Mesothelial cell of epicardium (in vitro differentiated cells): ENCODE results near the gene SLC44A3. TPM values are rescaled to one million over a fixed set of nuclear protein-coding genes. Genes with fewer than 3 reads are reported as not detected.

Source experiments
- DNase-seq, 2 experiments: peaks; one replicate each; pipeline ENCODE4 v3.0.0; 2021; ENCODE audit warnings: low spot score in 2 of 2; ENCODE audit not compliant: unreplicated experiment in 2 of 2
- H3K27ac Mint-ChIP-seq: 2 replicates; pipeline ENCODE4 v1.8.0; 2021; ENCODE audit warnings: mixed read lengths
- H3K27me3 Mint-ChIP-seq: 2 replicates; pipeline ENCODE4 v1.8.0; 2021; ENCODE audit warnings: low read depth, mixed read lengths
- H3K36me3 Mint-ChIP-seq: 2 replicates; pipeline ENCODE4 v1.8.0; 2021; ENCODE audit warnings: mixed read lengths
- H3K4me1 Mint-ChIP-seq: 2 replicates; pipeline ENCODE4 v1.8.0; 2021; ENCODE audit warnings: mixed read lengths
- H3K4me3 Mint-ChIP-seq: 2 replicates; pipeline ENCODE4 v1.8.0; 2021; ENCODE audit warnings: mild to moderate bottlenecking, moderate library complexity, mixed read lengths
- H3K9me3 Mint-ChIP-seq: 2 replicates; pipeline ENCODE4 v1.8.0; 2021; ENCODE audit warnings: mixed read lengths
- CTCF ChIP-seq: fragments of 200-600 bp; sonication (generic); IDR thresholded peaks from one replicate; pipeline ENCODE4 v1.5.0; 2021; ENCODE audit warnings: antibody characterized with exemption; ENCODE audit not compliant: unreplicated experiment
- total RNA-seq: library from RNA; stranded (reverse); gene quantifications from 3 replicates; pipeline ENCODE4 v1.2.1, GENCODE V29; 2021

Gene SLC44A3
- total RNA-seq, 1 donor from 2014 or later, result 9.2 TPM

GRCh38 chr1:94931254-94931841, 111.2 kb downstream of the SLC44A3 start:
- Mint-ChIP-seq H3K4me1 (peaks cover 57% of the 10 kb centered on the region), H3K9me3 (no peaks in the 10 kb centered on the region), H3K27me3 (no peaks in the 10 kb centered on the region), H3K27ac (no peak overlapping the region), H3K4me3 (no peak overlapping the region), H3K36me3 (peaks cover 11% of the 10 kb centered on the region)
- no peak for DNase-seq
- TF ChIP-seq CTCF, result no peak

- Mint-ChIP-seq H3K36me3 (peaks cover 11% of the 10 kb centered on the region), H3K4me1 (peaks cover 56% of the 10 kb centered on the region), H3K27me3 (no peaks in the 10 kb centered on the region), H3K27ac (peak overlapping the region; percentile 9), H3K9me3 (no peaks in the 10 kb centered on the region), H3K4me3 (no peak overlapping the region)
- no peak for TF ChIP-seq CTCF
- DNase-seq, result no peak
Observed at GRCh38 chr1:94934551-94934950, 114.4 kb downstream of the SLC44A3 start.

- Mint-ChIP-seq H3K9me3 (no peaks in the 10 kb centered on the region), H3K27ac (peak overlapping the region; percentile 91)
Observed at GRCh38 chr1:94935034-94935433, 114.9 kb downstream of the SLC44A3 start.

GRCh38 chr1:94935476-94935875, 115.3 kb downstream of the SLC44A3 start:
- Mint-ChIP-seq H3K27ac (peak overlapping the region; percentile 91), H3K4me1 (peaks cover 47% of the 10 kb centered on the region), H3K9me3 (no peaks in the 10 kb centered on the region), H3K4me3 (no peak overlapping the region), H3K36me3 (peaks cover 11% of the 10 kb centered on the region), H3K27me3 (no peaks in the 10 kb centered on the region)
- no peak for DNase-seq
- TF ChIP-seq CTCF, result no peak

More at GRCh38 chr1:94935034-94935433, 114.9 kb downstream of the SLC44A3 start:
- H3K4me3 Mint-ChIP-seq, result no peak overlapping the region
- H3K36me3 Mint-ChIP-seq, result peaks cover 11% of the 10 kb centered on the region
- H3K27me3 Mint-ChIP-seq, result no peaks in the 10 kb centered on the region
- no peak for DNase-seq
- peaks cover 51% of the 10 kb centered on the region for H3K4me1 Mint-ChIP-seq
- TF ChIP-seq CTCF, result no peak

GRCh38 chr1:94936861-94937620, 116.9 kb downstream of the SLC44A3 start:
- no peak for DNase-seq
- no peaks in the 10 kb centered on the region for H3K9me3 Mint-ChIP-seq
- H3K27ac Mint-ChIP-seq, result peak overlapping the region; percentile 91
- peaks cover 39% of the 10 kb centered on the region for H3K4me1 Mint-ChIP-seq
- no peaks in the 10 kb centered on the region for H3K27me3 Mint-ChIP-seq
- peaks cover 11% of the 10 kb centered on the region for H3K36me3 Mint-ChIP-seq
- TF ChIP-seq CTCF, result no peak
- no peak overlapping the region for H3K4me3 Mint-ChIP-seq
